GM12864 (cell line): Measurements from ENCODE around the gene PPY.

Experiments
- DNase-seq: peaks from one replicate; pipeline ENCODE4 v3.0.0-alpha.2; 2011; ENCODE audit warnings: low read depth
- H3K4me3 ChIP-seq: 2 replicates; pipeline ENCODE4 v1.5.1; 2011; ENCODE audit warnings: mild to moderate bottlenecking, low read depth, low read length, control low read depth
- CTCF ChIP-seq: IDR thresholded peaks from 2 replicates; pipeline ENCODE4 v1.5.1; 2011; ENCODE audit warnings: low read depth, mild to moderate bottlenecking, moderate library complexity, low read length, control low read depth, inconsistent platforms; ENCODE audit errors: missing control alignments

PPY gene

GRCh38 chr17:43938838-43939182, 3.5 kb downstream of the PPY start:
- TF ChIP-seq CTCF, result no peak
- no peak for DNase-seq
- H3K4me3 ChIP-seq, result no peak overlapping the region

DNA sequence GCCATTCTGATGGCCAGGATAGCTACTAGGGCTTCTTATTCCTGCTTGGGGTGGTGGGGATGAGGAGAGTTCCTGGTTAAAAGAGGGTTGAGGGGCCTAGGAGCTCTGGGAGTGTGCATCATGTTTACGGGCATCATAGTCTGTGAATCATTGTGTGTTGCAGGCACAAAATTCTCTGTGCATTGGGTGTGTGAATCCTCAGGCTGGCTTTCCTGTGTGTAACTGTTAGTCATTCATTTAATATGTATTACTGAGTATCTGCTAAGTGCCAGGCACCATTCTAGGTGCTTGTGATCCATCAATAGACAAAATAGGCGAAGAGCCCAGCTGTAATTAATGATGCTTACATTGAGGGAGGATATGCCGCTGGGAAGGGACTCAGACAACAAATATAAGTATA, 5.8 kb downstream of the PPY start:
- no peak overlapping the region for H3K4me3 ChIP-seq
- no peak for DNase-seq
- TF ChIP-seq CTCF, result no peak

- no peak for DNase-seq
- TF ChIP-seq CTCF, result no peak
- H3K4me3 ChIP-seq, result no peak overlapping the region
Measured at GRCh38 chr17:43935926-43936261, 6.4 kb downstream of the PPY start.

- TF ChIP-seq CTCF, result no peak
- DNase-seq, result no peak
- H3K4me3 ChIP-seq, result no peak overlapping the region
Measured at GRCh38 chr17:43935204-43935925, 6.9 kb downstream of the PPY start.

DNA sequence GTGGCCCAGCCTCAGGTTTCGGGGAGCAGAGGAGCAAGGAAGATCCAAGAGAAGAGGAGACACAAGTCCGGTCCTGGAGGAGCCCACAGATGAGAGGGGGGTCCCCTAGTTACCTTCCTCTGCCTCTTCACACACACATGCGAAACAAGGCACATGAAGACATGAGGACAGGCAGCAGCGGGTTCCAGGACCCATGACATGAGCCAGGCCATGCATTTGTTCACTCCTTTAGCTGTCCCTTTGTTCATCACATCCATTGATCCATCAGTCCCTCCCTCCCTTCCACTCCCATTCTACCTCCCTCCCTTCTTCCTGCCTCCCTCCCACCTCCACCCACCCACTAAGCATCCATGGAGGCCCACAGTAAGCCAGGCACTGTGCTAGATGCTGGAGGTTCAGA, 9.4 kb downstream of the PPY start:
- no peak overlapping the region for H3K4me3 ChIP-seq
- no peak for TF ChIP-seq CTCF
- no peak for DNase-seq

DNA sequence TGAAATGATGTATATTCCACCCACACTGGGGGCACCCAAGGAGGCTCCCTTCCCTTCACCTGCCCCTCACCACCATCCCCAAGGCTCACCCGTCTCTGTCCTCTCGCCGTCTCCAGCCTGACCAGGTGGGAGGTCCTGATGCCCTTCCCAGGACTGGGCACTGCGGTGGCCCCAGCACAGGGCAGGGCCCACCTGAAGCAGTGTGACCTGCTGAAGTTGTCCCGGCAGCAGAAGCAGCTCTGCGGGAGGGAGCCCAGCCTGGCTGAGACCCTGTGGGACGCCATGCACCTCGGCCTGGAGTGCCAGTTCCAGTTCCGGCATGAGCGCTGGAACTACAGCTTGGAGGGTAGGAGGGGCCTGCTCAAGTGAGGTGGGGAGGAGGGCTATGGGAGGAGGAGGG, 9.9 kb downstream of the PPY start:
- H3K4me3 ChIP-seq, result no peak overlapping the region
- no peak for TF ChIP-seq CTCF
- no peak for DNase-seq

DNA sequence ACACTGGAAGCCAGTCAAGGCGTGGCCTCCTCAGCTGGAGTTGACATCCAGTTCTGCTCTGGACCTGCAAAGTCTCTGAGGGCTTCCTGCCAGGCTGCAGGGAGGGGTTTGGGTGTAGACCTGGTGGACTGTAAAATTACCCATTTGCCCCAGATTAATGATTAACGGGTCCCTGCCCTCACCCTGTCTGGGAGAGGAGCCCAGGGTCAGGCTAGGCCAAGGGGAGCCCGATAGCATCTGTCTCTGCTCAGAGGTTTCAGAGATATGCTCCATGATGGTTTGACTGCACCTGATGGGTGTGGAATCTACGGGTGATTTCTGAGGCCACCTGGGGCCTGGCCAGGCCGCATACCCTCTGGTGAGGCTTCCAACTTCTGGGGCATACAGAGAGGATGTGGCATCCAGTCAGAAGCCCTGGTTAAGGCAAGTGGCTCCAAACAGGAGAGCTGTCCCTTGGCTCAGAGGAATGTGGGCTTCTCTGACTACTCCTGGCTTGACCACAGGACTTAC, 11.2 kb downstream of the PPY start:
- TF ChIP-seq CTCF, result no peak
- H3K4me3 ChIP-seq, result no peak overlapping the region
- no peak for DNase-seq
